ENCODE data around the gene CLOCK. TPM values are rescaled to one million over a fixed set of nuclear protein-coding genes. Genes with fewer than 3 reads are reported as not detected.
A peak's percentile ranks its signal among the peaks of the same experiment; 100 is the strongest.

The CLOCK gene
- total and polyA plus RNA-seq, 9 of the 15 experiments (the other 6 are each of a cell fraction or from before 2014, with no cell fraction given), result 3.7 to 14.4 (median 9.4) TPM

- no peak for TF ChIP-seq CTCFL (IDR thresholded peaks at IDR 0.05; ENCODE audit: borderline replicate concordance, insufficient read depth, low read depth, low read length, poor library complexity, severe bottlenecking)
- TF ChIP-seq CHAMP1 (IDR thresholded peaks at IDR 0.05), result 0 out of 2 replicates have a peak, but pooled peaks have one; percentile 41
- no peak for TF ChIP-seq ZNF239 (CRISPR knock-in tag; IDR thresholded peaks at IDR 0.05)
- no peak for TF ChIP-seq ZNF717 (CRISPR knock-in tag; IDR thresholded peaks at IDR 0.05)
- TF ChIP-seq CBX2 (IDR thresholded peaks at IDR 0.05; ENCODE audit: insufficient read depth, low read length, poor library complexity, severe bottlenecking), result no peak
- TF ChIP-seq ZNF24 (IDR thresholded peaks at IDR 0.05), result no peak
- TF ChIP-seq CHD4 (IDR thresholded peaks at IDR 0.05; ENCODE audit: insufficient read depth, insufficient replicate concordance, low read depth, low read length, poor library complexity, severe bottlenecking), result no peak
- no peak for TF ChIP-seq CSDE1 (IDR thresholded peaks at IDR 0.05)
- TF ChIP-seq ZNF766 (CRISPR knock-in tag; conservative IDR thresholded peaks at IDR 0.05), result no peak
- TF ChIP-seq KDM1A (IDR thresholded peaks at IDR 0.05), result no peak
- TF ChIP-seq ZNF253 (CRISPR knock-in tag; conservative IDR thresholded peaks at IDR 0.05), result no peak
- no peak for TF ChIP-seq CC2D1A (IDR thresholded peaks at IDR 0.05)
- TF ChIP-seq TRIM28 (IDR thresholded peaks at IDR 0.05), result no peak
- 0 out of 2 replicates have a peak, but pooled peaks have one; percentile 7 for TF ChIP-seq HOXB6 (CRISPR knock-in tag; IDR thresholded peaks at IDR 0.05; ENCODE audit: borderline replicate concordance)
- TF ChIP-seq THRB (CRISPR knock-in tag; conservative IDR thresholded peaks at IDR 0.05), result no peak
- no peak for TF ChIP-seq AFF4 (CRISPR knock-in tag; IDR thresholded peaks at IDR 0.05)
- no peak for TF ChIP-seq MXI1 (IDR thresholded peaks at IDR 0.05; ENCODE audit: low read depth, low read length)
- TF ChIP-seq FOXP4 (CRISPR knock-in tag; IDR thresholded peaks at IDR 0.05; ENCODE audit: borderline replicate concordance), result no peak
Observed at GRCh38 chr4:55395218-55395528, 151.5 kb downstream of the CLOCK start (continued).

Data from K562 (cell line).